SK-N-SH (cell line): ENCODE measurements around the gene GIMAP2. TPM values are rescaled to one million over a fixed set of nuclear protein-coding genes. Genes with fewer than 3 reads are reported as not detected.

ENCODE experiments used
- CTCF ChIA-PET: fragments of 300-600, 350-600 bp; formaldehyde crosslinking; extraction: SDS; loops from one replicate; lab custom pipeline; 2021; lab: Yijun Ruan, JAX
- POLR2A ChIA-PET: fragments of 350-600 bp; sonication (Branson Sonifier 250); formaldehyde crosslinking; extraction: SDS; loops from one replicate; lab custom pipeline; 2020; ENCODE audit warnings: antibody characterized with exemption, inconsistent platforms; lab: Yijun Ruan, JAX
- DNase-seq: peaks from one replicate; pipeline ENCODE4 v3.0.0; 2012
- H2AFZ ChIP-seq: fragments of 200-600 bp; sonication (generic); 2 replicates; pipeline ENCODE4 v1.8.1; 2016; ENCODE audit warnings: antibody characterized with exemption, mild to moderate bottlenecking, low read depth
- H3F3A ChIP-seq: fragments of 200-600 bp; sonication (generic); replicated peaks from 2 replicates; pipeline ENCODE3; 2016; ENCODE audit warnings: antibody characterized with exemption, mild to moderate bottlenecking; ENCODE audit not compliant: insufficient read depth
- H3K27ac ChIP-seq, 2 experiments: fragments of 200-500 bp in 1 of 2; fragments of 200-600 bp in 1 of 2; sonication (Bioruptor generic) in 1 of 2; sonication (generic), shearing (Covaris generic) in 1 of 2; 2 replicates each; pipeline versions ENCODE4 v1.5.1 to v1.6.1; 2014 to 2016; ENCODE audit warnings: low read depth in 2 of 2, inconsistent platforms in 1 of 2, low read length in 1 of 2, mild to moderate bottlenecking in 1 of 2, mixed read lengths in 1 of 2
- H3K27me3 ChIP-seq: fragments of 200-600 bp; sonication (generic), shearing (Covaris generic); 2 replicates; pipeline ENCODE4 v1.6.1; 2016; ENCODE audit warnings: mixed run types; ENCODE audit not compliant: insufficient read depth
- H3K36me3 ChIP-seq, 2 experiments: fragments of 200-500 bp in 1 of 2; fragments of 200-600 bp in 1 of 2; sonication (Bioruptor generic) in 1 of 2; sonication (generic) in 1 of 2; replicated peaks in 1 of 2; 2 replicates each; pipeline versions ENCODE3 to v1.5.1; 2014 to 2016; ENCODE audit warnings: low read length in 1 of 2, mild to moderate bottlenecking in 1 of 2; ENCODE audit not compliant: insufficient read depth in 2 of 2, control insufficient read depth in 1 of 2
- H3K4me1 ChIP-seq, 2 experiments: fragments of 200-500 bp in 1 of 2; fragments of 200-600 bp in 1 of 2; sonication (Bioruptor generic) in 1 of 2; sonication (generic), shearing (Covaris generic) in 1 of 2; 2 replicates each; pipeline versions ENCODE4 v1.5.1 to v1.6.1; 2014 to 2016; ENCODE audit warnings: low read depth in 1 of 2, low read length in 1 of 2, mixed run types in 1 of 2; ENCODE audit not compliant: insufficient read depth in 2 of 2, control insufficient read depth in 1 of 2
- H3K4me2 ChIP-seq: fragments of 200-600 bp; sonication (generic), shearing (Covaris generic); 2 replicates; pipeline ENCODE4 v1.6.1; 2017; ENCODE audit warnings: mixed run types
- H3K4me3 ChIP-seq, 2 experiments: fragments of 200-500 bp in 1 of 2; fragments of 200-600 bp in 1 of 2; sonication (Bioruptor generic) in 1 of 2; sonication (generic), shearing (Covaris generic) in 1 of 2; 2 replicates each; pipeline versions ENCODE4 v1.5.1 to v1.8.1; 2014 to 2016; ENCODE audit warnings: low read depth in 2 of 2, inconsistent platforms in 1 of 2, low read length in 1 of 2, mild to moderate bottlenecking in 1 of 2, mixed read lengths in 1 of 2, moderate library complexity in 1 of 2
- H3K79me2 ChIP-seq: fragments of 200-600 bp; sonication (generic); 2 replicates; pipeline ENCODE4 v1.8.1; 2017; ENCODE audit warnings: mild to moderate bottlenecking; ENCODE audit not compliant: insufficient read depth
- H3K9ac ChIP-seq: fragments of 200-600 bp; sonication (generic); 2 replicates; pipeline ENCODE4 v1.6.1; 2017; ENCODE audit warnings: mixed run types
- H3K9me2 ChIP-seq: fragments of 200-600 bp; sonication (generic); 2 replicates; pipeline ENCODE4 v1.6.1; 2017; ENCODE audit warnings: mixed run types
- H3K9me3 ChIP-seq: fragments of 200-600 bp; sonication (generic); 2 replicates; pipeline ENCODE4 v1.6.1; 2017; ENCODE audit warnings: mixed run types, mild to moderate bottlenecking, moderate library complexity
- H4K20me1 ChIP-seq: fragments of 200-600 bp; sonication (generic); 2 replicates; pipeline ENCODE4 v1.6.1; 2017; ENCODE audit warnings: mild to moderate bottlenecking, mixed run types; ENCODE audit not compliant: insufficient read depth
- FOXJ3 ChIP-seq: sonication (generic); formaldehyde crosslinking; IDR thresholded peaks from 2 replicates; pipeline ENCODE4 v1.5.1; 2020; ENCODE audit warnings: mild to moderate bottlenecking, missing genetic modification reagents
- FOXM1 ChIP-seq: IDR thresholded peaks from 2 replicates; pipeline ENCODE4 v1.4.0; 2012; ENCODE audit warnings: low read depth, mild to moderate bottlenecking
- MEF2A ChIP-seq: IDR thresholded peaks from 2 replicates; pipeline ENCODE4 v1.4.0; 2012; ENCODE audit warnings: low read depth, borderline replicate concordance
- RCOR1 ChIP-seq: fragments of 150-350 bp; IDR thresholded peaks from 2 replicates; pipeline ENCODE4 v1.6.1; 2017; ENCODE audit warnings: antibody characterized with exemption, low read length
- YY1 ChIP-seq: IDR thresholded peaks from 2 replicates; pipeline ENCODE4 v1.4.0; 2012; ENCODE audit warnings: low read depth, mild to moderate bottlenecking
- WGBS: methylation state at CpG from one replicate; pipeline ENCODE4 v1.1.6; 2017; ENCODE audit warnings: low lambda C conversion rate; 5-methylcytosine and 5-hydroxymethylcytosine counted together
- polyA plus RNA-seq, 3 experiments: library from polyadenylated mRNA; depleted of rRNA; stranded (reverse); fragments of >200 nt; gene quantifications; 2 replicates each; pipeline ENCODE4 v1.2.3, GENCODE V29; 2012
- TF ChIP-seq, protein P1 (sequence below): IDR thresholded peaks from 2 replicates; pipeline ENCODE4 v1.4.0; 2012; ENCODE audit warnings: low read depth, borderline replicate concordance
- TF ChIP-seq, protein P2 (sequence below): fragments of 200-600 bp; sonication (generic); IDR thresholded peaks from 2 replicates; pipeline ENCODE4 v1.6.1; 2017; ENCODE audit warnings: antibody characterized with exemption, mild to moderate bottlenecking, moderate library complexity

GIMAP2 gene
- polyA plus RNA-seq, 1 of the 3 experiments (the other 2 are of a cell fraction), result 4.1 TPM

GRCh38 chr7:150737265-150738055, 52.0 kb downstream of the GIMAP2 start, which contains the start of gene GIMAP5:
Gene GIMAP5, plus strand, starts transcription at chr7:150737418. Its CDS starts 3,467 bp downstream, at chr7:150740885.
- no peaks in the 10 kb centered on the region for H3K9me3 ChIP-seq
- H3K4me2 ChIP-seq, result peak within 1 kb of the TSS; percentile 39; the same call in 1 of the 2 replicates
- H4K20me1 ChIP-seq, result no peaks in the 10 kb centered on the region
- no peak within 1 kb of the TSS for H3K27ac ChIP-seq
- no peaks in the 10 kb centered on the region for H3K36me3 ChIP-seq
- H3K27me3 ChIP-seq, result no peaks in the 10 kb centered on the region; the same call in 1 of the 2 replicates
- H2AFZ ChIP-seq, result no peak within 1 kb of the TSS
- ChIA-PET CTCF (interaction anchor here (1.1 to 2.3 kb wide), 4 partner anchors 11 to 51 kb away, joined by 3 to 5 read pairs (median 3); no protein-coding TSS in a partner anchor), POLR2A (no interaction called here)
- peaks cover 0 to 2% of the 10 kb centered on the region in 2 experiments; a peak in 1 of 4 replicates for H3K4me1 ChIP-seq
- 10% methylated on average over 14 of the region's 14 CpGs for WGBS
- H3F3A ChIP-seq, result no peaks in the 10 kb centered on the region
- TF ChIP-seq YY1 (no peak), FOXJ3 (CRISPR knock-in tag) (no peak), FOXM1 (no peak), RCOR1 (no peak), MEF2A (no peak)
- TF ChIP-seq, protein P1, sequence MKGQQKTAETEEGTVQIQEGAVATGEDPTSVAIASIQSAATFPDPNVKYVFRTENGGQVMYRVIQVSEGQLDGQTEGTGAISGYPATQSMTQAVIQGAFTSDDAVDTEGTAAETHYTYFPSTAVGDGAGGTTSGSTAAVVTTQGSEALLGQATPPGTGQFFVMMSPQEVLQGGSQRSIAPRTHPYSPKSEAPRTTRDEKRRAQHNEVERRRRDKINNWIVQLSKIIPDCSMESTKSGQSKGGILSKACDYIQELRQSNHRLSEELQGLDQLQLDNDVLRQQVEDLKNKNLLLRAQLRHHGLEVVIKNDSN, result no peak
- H3K4me3 ChIP-seq, result no peak within 1 kb of the TSS
- no peaks in the 10 kb centered on the region for H3K9me2 ChIP-seq
- no peak for DNase-seq
- H3K9ac ChIP-seq, result no peak within 1 kb of the TSS
- H3K79me2 ChIP-seq, result no peaks in the 10 kb centered on the region

- TF ChIP-seq, protein P2, sequence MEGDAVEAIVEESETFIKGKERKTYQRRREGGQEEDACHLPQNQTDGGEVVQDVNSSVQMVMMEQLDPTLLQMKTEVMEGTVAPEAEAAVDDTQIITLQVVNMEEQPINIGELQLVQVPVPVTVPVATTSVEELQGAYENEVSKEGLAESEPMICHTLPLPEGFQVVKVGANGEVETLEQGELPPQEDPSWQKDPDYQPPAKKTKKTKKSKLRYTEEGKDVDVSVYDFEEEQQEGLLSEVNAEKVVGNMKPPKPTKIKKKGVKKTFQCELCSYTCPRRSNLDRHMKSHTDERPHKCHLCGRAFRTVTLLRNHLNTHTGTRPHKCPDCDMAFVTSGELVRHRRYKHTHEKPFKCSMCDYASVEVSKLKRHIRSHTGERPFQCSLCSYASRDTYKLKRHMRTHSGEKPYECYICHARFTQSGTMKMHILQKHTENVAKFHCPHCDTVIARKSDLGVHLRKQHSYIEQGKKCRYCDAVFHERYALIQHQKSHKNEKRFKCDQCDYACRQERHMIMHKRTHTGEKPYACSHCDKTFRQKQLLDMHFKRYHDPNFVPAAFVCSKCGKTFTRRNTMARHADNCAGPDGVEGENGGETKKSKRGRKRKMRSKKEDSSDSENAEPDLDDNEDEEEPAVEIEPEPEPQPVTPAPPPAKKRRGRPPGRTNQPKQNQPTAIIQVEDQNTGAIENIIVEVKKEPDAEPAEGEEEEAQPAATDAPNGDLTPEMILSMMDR, result no peak
- WGBS, result 25% methylated on average over 5 of the region's 5 CpGs
- CTCF ChIA-PET, result interaction anchor here (0.7 to 2.3 kb wide), 8 partner anchors 10 to 289 kb away, joined by 3 to 5 read pairs (median 3); no protein-coding TSS in a partner anchor
Measured at GRCh38 chr7:150738092-150738491, 52.6 kb downstream of the GIMAP2 start.

More at GRCh38 chr7:150738092-150738491, 52.6 kb downstream of the GIMAP2 start:
- Histone ChIP-seq H2AFZ (no peak overlapping the region), H4K20me1 (no peaks in the 10 kb centered on the region), H3K79me2 (no peaks in the 10 kb centered on the region), H3K4me3 (no peak overlapping the region), H3K27ac (no peak overlapping the region), H3K36me3 (no peaks in the 10 kb centered on the region), H3K9ac (no peak overlapping the region), H3K9me3 (no peaks in the 10 kb centered on the region), H3K9me2 (no peaks in the 10 kb centered on the region), H3F3A (no peaks in the 10 kb centered on the region), H3K4me2 (peak overlapping the region; percentile 39; the same call in 1 of the 2 replicates), H3K4me1 (peaks cover 0 to 2% of the 10 kb centered on the region in 2 experiments; a peak in 1 of 4 replicates), H3K27me3 (no peaks in the 10 kb centered on the region; the same call in 1 of the 2 replicates)
- DNase-seq, result no peak
- POLR2A ChIA-PET, result no interaction called here
